ENCODE results near the gene MMS19.

Gene MMS19

GRCh38 chr10:97518301-97519043 lies 20.2 kb upstream of the MMS19 start:
- no peak overlapping the region for H3K4me3 ChIP-seq (ENCODE audit: low read depth, low read length)
- no peak for TF ChIP-seq CTCF (IDR thresholded peaks at IDR 0.05; ENCODE audit: control insufficient read depth, extremely low read depth, insufficient read depth)
- no peak for DNase-seq (ENCODE audit: low read depth)

GRCh38 chr10:97517778-97518300 lies 19.6 kb upstream of the MMS19 start:
- H3K4me3 ChIP-seq (ENCODE audit: low read depth, low read length) = no peak overlapping the region
- no peak for DNase-seq (ENCODE audit: low read depth)
- TF ChIP-seq CTCF (IDR thresholded peaks at IDR 0.05; ENCODE audit: control insufficient read depth, extremely low read depth, insufficient read depth) = no peak

DNA sequence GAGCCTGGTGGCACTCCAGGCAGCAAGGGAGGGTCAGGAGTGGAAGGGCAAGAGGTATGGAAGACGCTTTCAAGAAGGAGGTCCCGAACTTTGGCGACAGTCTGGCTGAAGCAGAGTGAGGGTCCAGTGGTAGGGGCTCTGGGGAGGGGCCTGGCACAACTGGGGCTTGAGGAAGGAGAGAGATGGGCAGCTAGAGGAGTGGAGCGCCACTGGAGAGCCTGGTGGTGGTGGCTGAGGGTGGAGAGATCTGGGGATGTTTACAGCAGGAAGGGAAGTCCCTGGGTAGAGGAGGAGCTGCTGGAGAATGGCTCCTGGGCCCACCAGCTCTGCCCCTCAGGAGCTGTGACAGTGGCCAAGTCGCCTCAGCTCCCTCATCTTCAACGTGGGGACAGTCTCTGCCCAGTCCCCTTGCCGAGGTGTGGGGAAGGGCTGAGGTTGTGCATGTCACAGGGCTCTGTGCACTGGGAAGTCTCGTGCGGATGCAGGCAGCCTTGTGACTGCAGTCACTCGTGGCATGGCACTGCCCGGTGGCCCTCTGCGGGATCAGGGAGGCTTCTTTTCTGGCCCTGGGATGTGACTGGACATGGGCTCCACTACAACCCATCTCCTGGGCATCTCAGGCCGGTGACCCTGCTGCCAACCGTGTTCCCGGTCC lies 19.0 kb upstream of the MMS19 start:
- DNase-seq (ENCODE audit: low read depth) = no peak
- TF ChIP-seq CTCF (IDR thresholded peaks at IDR 0.05; ENCODE audit: control insufficient read depth, extremely low read depth, insufficient read depth) = no peak

GRCh38 chr10:97515271-97515978 lies 17.2 kb upstream of the MMS19 start:
- no peak overlapping the region for H3K4me3 ChIP-seq (ENCODE audit: low read depth, low read length)
- TF ChIP-seq CTCF (IDR thresholded peaks at IDR 0.05; ENCODE audit: control insufficient read depth, extremely low read depth, insufficient read depth) = no peak
- DNase-seq (ENCODE audit: low read depth) = peak; percentile 19

More for the DNA sequence above, 19.0 kb upstream of the MMS19 start:
- H3K4me3 ChIP-seq (ENCODE audit: low read depth, low read length) = no peak overlapping the region

DNA sequence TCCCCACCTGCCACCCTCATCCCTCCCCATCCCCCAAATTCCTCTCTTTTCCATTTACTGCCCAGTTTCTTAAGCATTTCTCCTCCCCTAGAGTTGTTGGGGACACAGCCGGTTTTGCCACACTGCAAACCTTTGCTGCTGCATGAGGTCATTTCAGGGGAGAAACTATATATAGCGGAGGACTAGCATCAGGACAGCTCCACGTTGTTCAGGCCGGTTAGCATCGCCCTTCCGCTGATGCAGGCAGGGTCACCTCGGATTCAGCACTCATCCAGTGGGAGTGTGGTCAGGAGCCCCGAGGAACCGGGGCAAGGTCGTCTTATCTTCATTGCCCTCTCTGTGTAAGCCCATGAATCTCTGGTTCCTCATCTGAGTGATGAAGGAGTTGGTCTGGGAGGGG lies 16.1 kb upstream of the MMS19 start:
- DNase-seq (ENCODE audit: low read depth) = no peak
- H3K4me3 ChIP-seq (ENCODE audit: low read depth, low read length) = no peak overlapping the region
- no peak for TF ChIP-seq CTCF (IDR thresholded peaks at IDR 0.05; ENCODE audit: control insufficient read depth, extremely low read depth, insufficient read depth)

DNA sequence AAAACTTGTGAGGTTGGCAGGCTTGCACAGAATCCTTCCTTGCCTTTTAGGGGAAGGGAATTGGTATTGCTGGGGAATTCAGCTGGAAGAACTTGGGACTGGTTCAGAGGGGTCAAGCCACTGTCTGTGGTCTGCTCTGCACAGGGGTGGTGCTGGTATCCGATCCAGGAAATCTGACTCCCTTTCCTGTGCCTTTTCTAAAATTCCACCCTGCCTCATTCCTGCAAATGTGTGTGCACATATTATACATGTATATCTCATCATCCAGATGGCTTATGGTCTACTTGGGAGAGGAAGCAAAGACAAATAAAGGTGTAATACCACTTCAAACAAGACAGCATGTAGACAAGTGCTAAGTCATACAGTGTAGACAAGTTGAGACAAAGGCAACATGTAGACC lies 14.8 kb upstream of the MMS19 start:
- no peak for TF ChIP-seq CTCF (IDR thresholded peaks at IDR 0.05; ENCODE audit: control insufficient read depth, extremely low read depth, insufficient read depth)
- no peak for DNase-seq (ENCODE audit: low read depth)
- H3K4me3 ChIP-seq (ENCODE audit: low read depth, low read length) = no peak overlapping the region
